Endothelial cell of hepatic sinusoid (primary cell): ENCODE results near the gene TAF4.
"Not testable (repeated sequence)": the region's sequence is repeated elsewhere in the genome, so short reads cannot be mapped to it uniquely, and the experiment has no call there.

Source experiments
- in situ Hi-C: cut with HindIII; loops from 2 replicates; pipeline ENCODE4 v1.10.0; 2017; ENCODE audit warnings: low sequenced_read_pairs

The TAF4 gene

GRCh38 chr20:61951695-61952533 lies 113.8 kb downstream of the TAF4 start:
- in situ Hi-C loops: no loop called here

GRCh38 chr20:61950641-61951071 lies 115.0 kb downstream of the TAF4 start:
- in situ Hi-C loops: no loop called here

GRCh38 chr20:61949714-61950640 lies 115.7 kb downstream of the TAF4 start:
- in situ Hi-C loops: no loop called here

- in situ Hi-C loops: no loop called here
Measured at GRCh38 chr20:61949363-61949713, 116.3 kb downstream of the TAF4 start.

- in situ Hi-C loops: no loop called here
Measured at GRCh38 chr20:61948586-61949362, 116.9 kb downstream of the TAF4 start.

GRCh38 chr20:61948056-61948455 lies 117.6 kb downstream of the TAF4 start:
- in situ Hi-C loops: not testable (repeated sequence)

- in situ Hi-C loops: not testable (repeated sequence)
Measured at GRCh38 chr20:61945495-61945894, 120.2 kb downstream of the TAF4 start.

GRCh38 chr20:61944967-61945366 lies 120.7 kb downstream of the TAF4 start:
- in situ Hi-C loops: not testable (repeated sequence)

- in situ Hi-C loops: no loop called here
Measured at GRCh38 chr20:61942526-61942925, 123.2 kb downstream of the TAF4 start.

- in situ Hi-C loops: no loop called here
Measured at GRCh38 chr20:61941721-61942405, 123.8 kb downstream of the TAF4 start.

- in situ Hi-C loops: no loop called here
Measured at GRCh38 chr20:61940976-61941720, 124.5 kb downstream of the TAF4 start.

GRCh38 chr20:61940491-61940890 lies 125.2 kb downstream of the TAF4 start:
- in situ Hi-C loops: no loop called here

- in situ Hi-C loops: no loop called here
Measured at GRCh38 chr20:61939691-61940360, 125.9 kb downstream of the TAF4 start.

GRCh38 chr20:61938839-61939690 lies 126.6 kb downstream of the TAF4 start:
- in situ Hi-C loops: no loop called here

- in situ Hi-C loops: no loop called here
Measured at GRCh38 chr20:61937963-61938838, 127.5 kb downstream of the TAF4 start.

- in situ Hi-C loops: no loop called here
Measured at GRCh38 chr20:61937146-61937962, 128.3 kb downstream of the TAF4 start.
